Forelimb muscle (tissue), 1 donor: Measurements from ENCODE around the gene GSTO1. TPM values are rescaled to one million over a fixed set of nuclear protein-coding genes. Genes with fewer than 3 reads are reported as not detected.

Source experiments
- DNase-seq: peaks from one replicate; pipeline ENCODE4 v3.0.0-alpha.2; 2013; ENCODE audit warnings: low read depth
- polyA plus RNA-seq: library from polyadenylated mRNA; unstranded; fragments of 120-200 nt; gene quantifications from one replicate; pipeline ENCODE4 v1.2.1, GENCODE V29; 2013; ENCODE audit not compliant: insufficient read length

GSTO1 gene
- polyA plus RNA-seq, 1 donor: 34.6 TPM

- DNase-seq: no peak
These were observed 4.3 kb upstream of the GSTO1 start for GRCh38 chr10:104250371-104250770.

GRCh38 chr10:104251443-104251842 lies 3.2 kb upstream of the GSTO1 start:
- no peak for DNase-seq

DNA sequence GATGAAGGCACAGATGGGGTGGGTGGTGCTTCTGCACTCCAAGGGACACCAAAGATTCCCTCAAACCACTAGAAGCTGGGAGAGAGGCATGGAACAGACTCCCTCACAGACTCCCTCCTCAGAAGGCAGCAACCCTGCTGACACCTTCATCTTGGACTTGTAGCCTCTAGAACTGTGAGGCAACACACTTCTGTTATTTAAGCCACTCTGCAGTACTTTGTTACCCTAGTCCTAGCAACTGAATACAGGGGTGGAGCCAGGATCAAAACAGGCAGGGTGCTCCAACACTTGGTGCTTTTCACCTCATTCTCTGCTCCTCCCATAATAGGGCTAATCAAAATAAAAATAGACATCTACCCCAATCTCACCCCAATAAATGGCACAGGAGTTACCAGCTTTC lies 2.3 kb upstream of the GSTO1 start:
- DNase-seq: no peak

GRCh38 chr10:104253106-104253505 lies 1.6 kb upstream of the GSTO1 start:
- no peak for DNase-seq

DNA sequence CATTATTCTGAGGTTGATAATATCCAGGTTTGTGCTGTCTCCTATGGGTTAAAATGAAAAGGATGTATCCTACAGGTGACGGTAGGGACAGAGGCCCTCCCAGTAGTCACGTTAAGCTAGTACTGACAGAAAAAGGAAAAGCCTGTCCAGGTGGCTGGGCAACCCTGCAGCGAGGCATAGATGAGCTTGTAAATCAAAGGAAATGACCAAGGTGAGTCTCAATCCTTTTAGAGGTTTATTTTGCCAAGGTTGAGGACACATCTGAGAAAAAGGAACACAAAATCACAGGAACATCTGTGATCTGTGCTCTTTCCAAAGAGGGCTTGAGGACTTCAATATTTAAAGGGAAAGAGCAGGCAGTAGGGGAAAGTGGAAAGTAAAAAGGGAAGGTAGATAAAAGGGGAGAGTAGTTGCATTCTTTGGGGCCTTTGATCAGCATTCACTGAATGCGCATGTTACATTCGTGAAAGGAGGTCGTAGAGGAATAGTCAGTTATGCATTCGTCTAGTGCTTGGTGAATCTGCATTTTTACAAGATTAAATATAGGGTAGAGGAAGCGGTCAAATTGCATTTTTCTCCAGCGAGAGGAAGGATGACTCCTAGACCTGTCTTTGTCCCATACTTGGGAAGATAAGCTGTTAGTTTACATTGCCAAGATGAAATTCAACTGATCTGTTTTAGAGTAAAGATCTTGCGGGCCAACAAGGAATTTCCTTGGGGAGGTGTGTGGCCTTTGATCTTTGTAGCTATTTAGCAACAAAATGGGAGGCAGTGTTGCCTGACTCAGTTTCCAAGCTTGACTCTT lies 884 bp upstream of the GSTO1 start:
- no peak for DNase-seq

DNA sequence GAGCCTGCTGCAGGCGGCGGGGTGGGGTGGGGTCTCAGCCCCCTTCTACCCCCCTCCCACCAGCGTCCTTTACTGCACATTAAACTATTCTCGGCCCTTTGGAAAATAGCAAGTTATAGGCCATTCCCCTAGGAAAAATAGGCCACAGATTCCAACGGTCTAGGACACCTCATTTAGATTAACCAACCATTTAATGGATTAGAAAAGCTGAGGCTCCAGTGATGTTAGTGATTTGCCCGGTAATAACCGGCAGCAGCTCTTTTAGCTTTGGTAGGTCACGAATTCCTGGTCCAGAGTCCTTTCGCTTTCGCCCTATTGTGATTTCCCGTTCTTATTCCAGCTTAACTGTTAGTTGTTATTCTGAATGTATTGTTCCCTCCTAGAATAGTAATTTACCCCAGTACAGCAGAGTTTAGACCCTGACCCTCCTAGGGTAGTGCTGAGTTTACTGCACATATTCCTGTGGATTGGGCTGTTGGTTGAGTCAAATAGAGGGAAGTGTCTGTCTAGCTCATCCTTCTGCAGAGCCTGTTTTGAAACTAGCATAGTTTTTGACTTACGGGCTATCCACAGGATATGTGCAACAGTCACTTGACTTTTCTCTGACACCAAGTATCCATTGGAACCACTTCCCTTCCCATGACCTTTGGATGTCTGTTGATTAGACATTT lies 754 bp downstream of the GSTO1 start:
- DNase-seq: no peak

- no peak for DNase-seq
These were observed 1.8 kb downstream of the GSTO1 start for GRCh38 chr10:104256335-104256961.

DNA sequence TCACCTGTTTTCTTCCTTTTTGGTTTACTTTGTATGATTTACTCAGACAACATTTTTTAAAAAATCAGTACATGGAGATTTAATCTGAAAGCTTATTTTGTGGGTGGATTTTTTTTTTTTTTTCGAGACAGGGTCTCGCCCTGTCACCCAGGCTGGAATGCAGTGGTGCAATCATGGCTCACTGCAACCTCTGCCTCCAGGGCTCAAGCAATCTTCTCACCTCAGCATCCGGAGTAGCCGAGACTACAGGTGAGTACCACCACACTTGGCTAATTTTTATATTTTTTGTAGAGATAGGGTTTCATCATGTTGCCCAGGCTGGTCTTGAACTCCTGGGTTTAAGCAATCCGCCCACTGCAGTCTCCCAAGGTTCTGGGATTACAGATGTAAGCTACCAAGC lies 2.5 kb downstream of the GSTO1 start:
- no peak for DNase-seq

DNA sequence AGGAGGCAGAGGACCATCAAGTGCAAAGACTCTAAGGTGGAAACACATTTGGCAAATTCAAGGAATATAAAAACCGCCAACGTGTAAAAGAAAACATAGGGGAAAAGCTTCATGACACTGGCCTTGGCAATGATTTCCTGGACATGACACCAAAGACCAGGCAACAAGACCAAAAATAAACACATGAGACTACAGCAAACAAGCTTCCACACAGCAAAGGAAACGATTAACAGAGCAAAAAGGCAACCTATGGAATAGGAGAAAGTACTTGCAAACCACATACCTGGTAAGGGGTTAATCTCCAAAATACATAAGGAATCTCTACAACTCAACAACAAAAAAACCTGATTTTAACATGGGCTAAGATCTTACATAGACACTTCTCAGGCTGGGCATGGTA lies 3.5 kb downstream of the GSTO1 start:
- DNase-seq: no peak

GRCh38 chr10:104259456-104259855 lies 4.8 kb downstream of the GSTO1 start:
- no peak for DNase-seq

DNA sequence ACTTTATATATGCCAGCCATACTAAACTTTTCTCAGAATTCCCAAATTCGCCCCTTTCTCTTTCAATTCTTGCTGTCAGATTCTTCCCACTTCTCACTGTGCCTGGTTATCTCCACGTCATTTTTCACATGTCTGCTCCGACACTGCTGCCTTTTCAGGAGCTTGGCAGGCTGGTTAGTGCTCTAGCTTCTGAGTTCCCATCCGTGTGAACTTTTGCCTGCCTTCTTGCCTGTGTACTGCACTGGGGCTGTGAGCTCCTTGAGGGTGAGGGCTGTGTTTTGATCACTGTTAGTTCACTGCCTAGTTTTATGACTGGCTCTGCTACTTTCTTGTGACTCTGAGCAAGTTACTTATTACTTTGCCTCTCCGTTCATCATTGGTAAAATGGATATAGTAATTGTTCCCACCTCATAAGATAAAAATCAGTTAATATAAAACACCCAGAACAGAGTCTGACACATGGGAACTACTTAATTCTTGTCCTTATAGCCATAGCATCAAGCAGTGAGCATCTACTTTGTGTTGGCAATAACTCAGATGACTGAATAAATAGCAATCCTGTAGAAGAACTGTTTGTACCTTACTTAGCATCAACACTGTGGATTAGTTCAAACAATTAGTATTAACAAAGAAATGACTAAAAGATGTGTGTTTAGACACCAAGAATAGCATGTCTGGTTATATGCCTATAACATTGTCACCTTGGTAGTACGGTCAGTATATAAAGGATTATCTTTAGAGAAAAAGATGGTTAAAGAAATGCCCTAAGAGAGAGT lies 5.5 kb downstream of the GSTO1 start:
- no peak for DNase-seq

DNA sequence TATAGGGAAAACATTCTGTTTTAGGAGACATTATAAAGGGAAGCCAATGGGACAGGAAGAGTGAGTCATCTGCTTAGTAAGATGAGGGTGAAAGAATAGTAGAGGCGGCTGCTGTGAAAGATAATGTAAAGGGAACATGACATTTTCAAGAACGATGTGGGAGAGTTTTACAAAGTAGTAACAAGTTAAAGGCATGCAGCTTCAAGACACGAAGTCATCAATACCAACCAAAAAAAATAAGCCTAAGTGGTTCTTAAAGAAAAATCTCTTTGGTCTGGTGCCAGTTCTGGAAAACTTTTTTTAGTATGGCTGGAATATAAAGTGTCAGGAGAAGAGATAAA lies 6.1 kb downstream of the GSTO1 start:
- no peak for DNase-seq

GRCh38 chr10:104262055-104262454 lies 7.4 kb downstream of the GSTO1 start:
- no peak for DNase-seq

DNA sequence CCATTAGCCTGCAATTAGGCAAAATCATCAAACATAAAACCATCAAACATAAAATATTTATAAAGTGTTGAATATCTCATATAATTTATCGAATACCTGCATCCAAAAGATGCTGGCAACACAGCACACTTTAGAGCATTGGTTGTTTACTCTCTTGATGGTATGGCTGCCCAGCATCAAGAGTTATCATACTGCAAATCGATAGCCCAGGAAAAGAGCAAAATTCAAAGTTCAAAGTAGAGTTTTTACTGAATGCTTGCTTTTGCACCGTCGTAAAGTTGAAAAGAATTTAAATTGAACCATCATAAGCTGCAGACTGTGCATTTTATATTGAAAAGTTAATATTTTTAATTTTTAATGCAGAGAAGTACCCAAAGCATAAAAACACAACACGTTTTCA lies 10.1 kb downstream of the GSTO1 start:
- no peak for DNase-seq

- DNase-seq: no peak
These were observed 13.2 kb downstream of the GSTO1 start for GRCh38 chr10:104267721-104268404.

DNA sequence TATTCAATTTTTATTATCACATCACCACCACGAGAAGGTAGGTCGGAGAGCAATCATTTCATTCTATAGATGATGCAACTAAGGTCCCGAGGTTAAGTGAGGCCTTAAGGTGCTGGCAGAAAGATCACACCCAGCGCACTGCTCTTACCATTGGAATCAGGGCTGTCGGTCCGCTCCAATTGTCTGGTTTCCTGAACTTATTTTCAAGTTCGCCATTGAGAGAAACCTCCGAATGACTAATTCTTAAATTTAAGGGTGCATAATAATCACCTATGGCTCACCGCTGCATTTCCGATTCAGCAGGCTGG lies 13.7 kb downstream of the GSTO1 start:
- DNase-seq: no peak

DNA sequence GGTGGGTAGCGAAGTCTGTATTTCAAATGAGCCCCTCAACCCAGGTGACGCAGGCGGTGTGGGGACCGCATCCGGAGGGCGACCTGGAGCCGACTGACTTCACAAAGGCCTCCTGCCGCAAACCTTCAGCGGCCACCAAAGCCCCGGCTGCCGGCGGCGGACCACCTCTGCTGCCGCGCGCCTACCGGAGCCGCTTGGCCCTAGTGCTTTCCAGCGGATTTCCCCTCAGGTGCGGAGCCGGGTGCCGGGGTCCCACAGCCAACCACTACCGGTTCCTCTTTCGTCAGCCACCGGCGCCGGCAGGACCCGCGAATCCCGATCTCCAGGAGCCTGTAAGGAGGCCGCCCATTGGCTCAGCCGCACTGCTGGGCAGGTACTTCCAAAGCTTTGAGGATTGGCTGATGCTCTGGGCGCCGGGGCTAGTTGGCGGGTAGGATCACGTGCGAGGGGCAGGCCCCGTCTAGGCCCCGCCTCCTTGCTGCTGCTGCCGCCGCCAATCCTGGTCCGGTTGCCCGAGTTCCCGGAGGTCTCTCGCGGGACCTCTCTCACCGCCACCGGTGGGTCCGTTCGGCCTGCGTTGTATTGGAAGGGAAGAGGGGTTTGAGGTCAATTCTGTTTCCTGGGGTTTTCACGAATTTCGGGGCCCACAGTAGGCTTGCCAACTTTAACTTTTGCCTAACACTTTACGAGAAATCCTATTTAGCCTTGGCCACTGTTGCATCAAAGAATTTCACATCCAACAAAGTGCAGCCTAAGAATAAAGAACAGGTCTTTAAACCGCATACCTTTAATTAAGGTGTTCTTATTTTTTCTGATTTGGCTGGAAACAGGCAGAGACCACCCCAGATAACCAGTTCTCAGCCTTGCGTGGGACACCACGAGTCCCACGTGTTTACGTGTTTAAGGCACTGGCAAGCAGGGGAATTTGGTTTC lies 14.3 kb downstream of the GSTO1 start, which contains the start of gene GSTO2:
TSS of gene GSTO2 (plus strand) at position 472 of the 933 bp plus-strand sequence. CDS start 5,732 bp downstream, outside the sequence.
- peak; percentile 92 for DNase-seq

- DNase-seq: no peak
These were observed 18.6 kb downstream of the GSTO1 start for GRCh38 chr10:104273286-104273685.

- DNase-seq: no peak
These were observed 19.3 kb downstream of the GSTO1 start for GRCh38 chr10:104273899-104274575.
